Neural cell (in vitro differentiated cells): ENCODE results near the gene MAPRE3. TPM values are rescaled to one million over a fixed set of nuclear protein-coding genes. Genes with fewer than 3 reads are reported as not detected.

Experiments used
- H2AFZ ChIP-seq: fragments of 200-600, 300-800 bp; sonication (generic), shearing (Covaris generic); 2 replicates; pipeline ENCODE4 v1.6.0; 2014; ENCODE audit warnings: low read depth, mild to moderate bottlenecking, antibody characterized with exemption, low read length, moderate library complexity
- H3F3A ChIP-seq: fragments of 200-600 bp; shearing (Covaris generic); 2 replicates; pipeline ENCODE4 v1.6.1; 2016; ENCODE audit warnings: mild to moderate bottlenecking, moderate library complexity, mixed read lengths, antibody characterized with exemption, low read length; ENCODE audit not compliant: insufficient read depth, poor library complexity, severe bottlenecking
- H3K27ac ChIP-seq: fragments of 200-600, 300-800 bp; sonication (generic), shearing (Covaris generic); 2 replicates; pipeline ENCODE4 v1.5.1; 2014; ENCODE audit warnings: mild to moderate bottlenecking, low read length, moderate library complexity
- H3K27me3 ChIP-seq: fragments of 300-800, 200-600 bp; sonication (generic), shearing (Covaris generic); 2 replicates; pipeline ENCODE4 v1.6.0; 2014; ENCODE audit warnings: mild to moderate bottlenecking, low read depth, low read length, moderate library complexity; ENCODE audit not compliant: insufficient read depth
- H3K36me3 ChIP-seq: fragments of 300-800, 200-600 bp; sonication (generic), shearing (Covaris generic); 2 replicates; pipeline ENCODE4 v1.5.1; 2014; ENCODE audit warnings: mild to moderate bottlenecking, antibody characterized with exemption, low read length, moderate library complexity; ENCODE audit not compliant: insufficient read depth
- H3K4me2 ChIP-seq: fragments of 300-800, 200-600 bp; sonication (generic), shearing (Covaris generic); 2 replicates; pipeline ENCODE4 v1.6.0; 2014; ENCODE audit warnings: mild to moderate bottlenecking, low read length
- H3K4me3 ChIP-seq: fragments of 300-800, 200-600 bp; sonication (generic), shearing (Covaris generic); 2 replicates; pipeline ENCODE4 v1.5.1; 2014; ENCODE audit warnings: mild to moderate bottlenecking, low read length, moderate library complexity
- H3K79me2 ChIP-seq: fragments of 200-600 bp; shearing (Covaris generic); replicated peaks from 2 replicates; pipeline ENCODE4 v1.6.0; 2014; ENCODE audit warnings: mild to moderate bottlenecking, low read length, moderate library complexity; ENCODE audit not compliant: insufficient read depth
- H3K9ac ChIP-seq: fragments of 300-800, 200-600 bp; sonication (generic), shearing (Covaris generic); 2 replicates; pipeline ENCODE4 v1.6.1; 2016; ENCODE audit warnings: mild to moderate bottlenecking, low read length, mixed read lengths
- H3K9me2 ChIP-seq: fragments of 200-600 bp; shearing (Covaris generic); 2 replicates; pipeline ENCODE4 v1.6.1; 2016; ENCODE audit warnings: mild to moderate bottlenecking, low read length, mixed read lengths; ENCODE audit not compliant: insufficient read depth
- H3K9me3 ChIP-seq: fragments of 200-600, 300-800 bp; sonication (generic), shearing (Covaris generic); 2 replicates; pipeline ENCODE4 v1.6.1; 2016; ENCODE audit warnings: mild to moderate bottlenecking, mixed run types, low read length, moderate library complexity, mixed read lengths
- H4K20me1 ChIP-seq: fragments of 200-600 bp; shearing (Covaris generic); 2 replicates; pipeline ENCODE4 v1.6.1; 2016; ENCODE audit warnings: mild to moderate bottlenecking, mixed run types; ENCODE audit not compliant: insufficient read depth
- EP300 ChIP-seq: fragments of 450-650 bp; conservative IDR thresholded peaks from 2 replicates; pipeline ENCODE4 v1.6.1; 2014; ENCODE audit warnings: antibody characterized with exemption, mild to moderate bottlenecking, moderate library complexity; ENCODE audit not compliant: poor library complexity, severe bottlenecking
- EZH2 ChIP-seq: fragments of 200-600, 300-800 bp; shearing (Covaris generic), sonication (generic); IDR thresholded peaks from 2 replicates; pipeline ENCODE4 v1.6.1; 2014; ENCODE audit warnings: antibody characterized with exemption, low read length, borderline replicate concordance, mild to moderate bottlenecking; ENCODE audit not compliant: insufficient read depth, poor library complexity, severe bottlenecking
- MXI1 ChIP-seq: fragments of 450-650 bp; conservative IDR thresholded peaks from 2 replicates; pipeline ENCODE4 v1.6.1; 2014; ENCODE audit warnings: antibody characterized with exemption, mild to moderate bottlenecking; ENCODE audit not compliant: poor library complexity, severe bottlenecking
- POLR2AphosphoS5 ChIP-seq: IDR thresholded peaks from 2 replicates; pipeline ENCODE4 v1.6.1; 2012
- RAD21 ChIP-seq: fragments of 450-650 bp; conservative IDR thresholded peaks from 2 replicates; pipeline ENCODE4 v1.6.1; 2014; ENCODE audit warnings: antibody characterized with exemption, mild to moderate bottlenecking, moderate library complexity
- SMC3 ChIP-seq: fragments of 450-650 bp; conservative IDR thresholded peaks from 2 replicates; pipeline ENCODE4 v1.6.1; 2014; ENCODE audit warnings: antibody characterized with exemption, mild to moderate bottlenecking, moderate library complexity; ENCODE audit not compliant: poor library complexity
- TAF1 ChIP-seq: IDR thresholded peaks from 2 replicates; pipeline ENCODE4 v1.6.1; 2012; ENCODE audit warnings: low read depth
- polyA plus RNA-seq: library from polyadenylated mRNA; depleted of rRNA; stranded (reverse); fragments of >200 nt; gene quantifications from 2 replicates; pipeline ENCODE4 v1.2.3, GENCODE V29; 2014
- TF ChIP-seq, protein P1 (sequence below): IDR thresholded peaks from 2 replicates; pipeline ENCODE4 v1.6.1; 2012; ENCODE audit warnings: borderline replicate concordance
- TF ChIP-seq, protein P2 (sequence below): fragments of 450-650 bp; IDR thresholded peaks from 2 replicates; pipeline ENCODE4 v1.5.1; 2014; ENCODE audit warnings: antibody characterized with exemption, mild to moderate bottlenecking, moderate library complexity; ENCODE audit not compliant: poor library complexity, severe bottlenecking

Gene MAPRE3
- polyA plus RNA-seq, 1 donor from 2014 or later = 69.2 TPM

GRCh38 chr2:27006602-27007415, 36.4 kb downstream of the MAPRE3 start:
- Histone ChIP-seq H3K9ac (no peak overlapping the region), H4K20me1 (no peaks in the 10 kb centered on the region), H2AFZ (no peak overlapping the region), H3K79me2 (no peaks in the 10 kb centered on the region), H3K9me3 (no peaks in the 10 kb centered on the region), H3K27ac (no peak overlapping the region), H3K4me3 (no peak overlapping the region), H3K9me2 (no peaks in the 10 kb centered on the region), H3K36me3 (no peaks in the 10 kb centered on the region), H3F3A (no peaks in the 10 kb centered on the region), H3K4me2 (no peak overlapping the region), H3K27me3 (no peaks in the 10 kb centered on the region)
- TF ChIP-seq EZH2 (no peak), RAD21 (no peak), SMC3 (no peak), TAF1 (no peak), EP300 (no peak), MXI1 (no peak), POLR2AphosphoS5 (no peak)
- TF ChIP-seq, protein P1, sequence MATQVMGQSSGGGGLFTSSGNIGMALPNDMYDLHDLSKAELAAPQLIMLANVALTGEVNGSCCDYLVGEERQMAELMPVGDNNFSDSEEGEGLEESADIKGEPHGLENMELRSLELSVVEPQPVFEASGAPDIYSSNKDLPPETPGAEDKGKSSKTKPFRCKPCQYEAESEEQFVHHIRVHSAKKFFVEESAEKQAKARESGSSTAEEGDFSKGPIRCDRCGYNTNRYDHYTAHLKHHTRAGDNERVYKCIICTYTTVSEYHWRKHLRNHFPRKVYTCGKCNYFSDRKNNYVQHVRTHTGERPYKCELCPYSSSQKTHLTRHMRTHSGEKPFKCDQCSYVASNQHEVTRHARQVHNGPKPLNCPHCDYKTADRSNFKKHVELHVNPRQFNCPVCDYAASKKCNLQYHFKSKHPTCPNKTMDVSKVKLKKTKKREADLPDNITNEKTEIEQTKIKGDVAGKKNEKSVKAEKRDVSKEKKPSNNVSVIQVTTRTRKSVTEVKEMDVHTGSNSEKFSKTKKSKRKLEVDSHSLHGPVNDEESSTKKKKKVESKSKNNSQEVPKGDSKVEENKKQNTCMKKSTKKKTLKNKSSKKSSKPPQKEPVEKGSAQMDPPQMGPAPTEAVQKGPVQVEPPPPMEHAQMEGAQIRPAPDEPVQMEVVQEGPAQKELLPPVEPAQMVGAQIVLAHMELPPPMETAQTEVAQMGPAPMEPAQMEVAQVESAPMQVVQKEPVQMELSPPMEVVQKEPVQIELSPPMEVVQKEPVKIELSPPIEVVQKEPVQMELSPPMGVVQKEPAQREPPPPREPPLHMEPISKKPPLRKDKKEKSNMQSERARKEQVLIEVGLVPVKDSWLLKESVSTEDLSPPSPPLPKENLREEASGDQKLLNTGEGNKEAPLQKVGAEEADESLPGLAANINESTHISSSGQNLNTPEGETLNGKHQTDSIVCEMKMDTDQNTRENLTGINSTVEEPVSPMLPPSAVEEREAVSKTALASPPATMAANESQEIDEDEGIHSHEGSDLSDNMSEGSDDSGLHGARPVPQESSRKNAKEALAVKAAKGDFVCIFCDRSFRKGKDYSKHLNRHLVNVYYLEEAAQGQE = no peak
- TF ChIP-seq, protein P2, sequence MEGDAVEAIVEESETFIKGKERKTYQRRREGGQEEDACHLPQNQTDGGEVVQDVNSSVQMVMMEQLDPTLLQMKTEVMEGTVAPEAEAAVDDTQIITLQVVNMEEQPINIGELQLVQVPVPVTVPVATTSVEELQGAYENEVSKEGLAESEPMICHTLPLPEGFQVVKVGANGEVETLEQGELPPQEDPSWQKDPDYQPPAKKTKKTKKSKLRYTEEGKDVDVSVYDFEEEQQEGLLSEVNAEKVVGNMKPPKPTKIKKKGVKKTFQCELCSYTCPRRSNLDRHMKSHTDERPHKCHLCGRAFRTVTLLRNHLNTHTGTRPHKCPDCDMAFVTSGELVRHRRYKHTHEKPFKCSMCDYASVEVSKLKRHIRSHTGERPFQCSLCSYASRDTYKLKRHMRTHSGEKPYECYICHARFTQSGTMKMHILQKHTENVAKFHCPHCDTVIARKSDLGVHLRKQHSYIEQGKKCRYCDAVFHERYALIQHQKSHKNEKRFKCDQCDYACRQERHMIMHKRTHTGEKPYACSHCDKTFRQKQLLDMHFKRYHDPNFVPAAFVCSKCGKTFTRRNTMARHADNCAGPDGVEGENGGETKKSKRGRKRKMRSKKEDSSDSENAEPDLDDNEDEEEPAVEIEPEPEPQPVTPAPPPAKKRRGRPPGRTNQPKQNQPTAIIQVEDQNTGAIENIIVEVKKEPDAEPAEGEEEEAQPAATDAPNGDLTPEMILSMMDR = no peak

DNA sequence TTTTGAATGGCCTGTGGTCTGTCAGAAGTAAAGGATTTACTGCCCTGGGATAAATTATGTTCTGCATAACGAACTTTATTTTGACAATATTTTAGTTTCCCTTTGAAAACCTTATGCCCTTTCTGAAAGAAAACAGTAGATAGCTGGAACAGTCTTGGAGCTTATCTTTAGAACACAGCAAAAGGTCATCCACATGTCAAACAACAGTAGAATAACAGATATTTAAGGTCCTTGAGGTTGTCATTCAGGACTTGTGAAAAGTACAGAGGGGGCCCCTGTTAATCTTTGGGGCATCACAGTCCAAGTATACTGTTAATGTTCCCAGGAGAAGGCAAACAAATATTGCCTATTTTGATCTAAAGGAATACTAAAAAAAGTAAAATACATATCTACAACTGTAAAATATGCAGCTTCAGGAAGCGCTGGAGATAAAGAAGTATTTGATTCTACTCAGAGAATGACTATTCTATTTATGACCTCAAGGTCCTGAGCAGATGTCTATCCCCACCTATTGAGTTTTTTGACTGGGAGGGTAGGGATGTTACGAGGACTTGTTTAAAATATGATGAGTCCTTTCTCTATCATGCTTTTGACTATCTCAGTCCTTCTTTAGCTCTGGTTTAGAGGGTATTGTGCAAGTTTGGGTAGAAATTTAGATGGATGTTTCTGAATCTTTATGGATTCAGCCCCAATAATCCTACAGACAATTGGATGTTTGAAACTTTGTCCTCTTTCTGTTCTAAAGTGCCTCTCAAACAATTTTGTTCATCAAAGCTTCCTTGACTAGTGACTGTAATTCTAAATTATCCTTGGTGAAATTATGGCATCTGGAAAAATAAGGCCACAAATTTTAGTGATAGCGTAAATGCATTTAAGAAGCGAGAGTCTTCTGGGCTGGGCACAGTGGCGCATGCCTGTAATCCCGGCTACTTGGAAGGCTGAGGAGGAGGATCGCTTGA, 37.3 kb downstream of the MAPRE3 start:
- Histone ChIP-seq H3F3A (no peaks in the 10 kb centered on the region), H3K27me3 (no peaks in the 10 kb centered on the region), H3K9me3 (no peaks in the 10 kb centered on the region), H3K9ac (no peak overlapping the region), H3K9me2 (no peaks in the 10 kb centered on the region), H3K4me2 (no peak overlapping the region), H3K27ac (no peak overlapping the region), H4K20me1 (no peaks in the 10 kb centered on the region), H3K36me3 (no peaks in the 10 kb centered on the region), H3K4me3 (no peak overlapping the region), H2AFZ (no peak overlapping the region), H3K79me2 (no peaks in the 10 kb centered on the region)
- TF ChIP-seq EP300 (no peak), MXI1 (no peak)
